GM19023 (cell line): ENCODE data around the gene UCK1.

Source experiments
- ATAC-seq: cut with Tn5 transposase; IDR thresholded peaks from one replicate; pipeline ENCODE4 v1.9.1; 2021; ENCODE audit warnings: mild to moderate bottlenecking, moderate library complexity; ENCODE audit not compliant: unreplicated experiment

The UCK1 gene

DNA sequence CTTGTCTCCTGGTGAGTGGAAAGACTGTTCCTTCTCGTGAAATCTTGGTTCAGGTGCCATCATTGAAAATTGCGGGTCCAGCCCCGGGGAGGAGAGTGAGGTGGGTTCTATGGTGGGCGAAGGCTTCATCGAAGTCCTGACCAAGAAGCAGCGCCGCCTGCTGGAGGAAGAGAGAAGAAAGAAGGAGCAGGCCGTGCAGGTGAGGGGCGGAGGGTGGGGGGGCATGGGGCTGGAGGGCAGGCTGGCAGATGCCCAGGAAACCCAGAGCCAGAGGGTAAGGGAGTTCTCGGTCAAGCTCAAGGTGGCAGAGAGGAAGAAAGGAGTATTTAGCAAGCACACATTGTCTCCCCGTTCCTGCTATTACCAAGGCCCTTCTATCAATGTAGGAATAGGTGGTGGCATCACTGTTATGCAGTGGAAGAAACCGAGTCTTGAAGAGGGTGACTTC, 52.6 kb downstream of the UCK1 start:
- ATAC-seq: no peak

GRCh38 chr9:131477816-131478419, 53.1 kb downstream of the UCK1 start:
- ATAC-seq: no peak

- no peak for ATAC-seq
Measured at GRCh38 chr9:131477367-131477766, 53.7 kb downstream of the UCK1 start.

DNA sequence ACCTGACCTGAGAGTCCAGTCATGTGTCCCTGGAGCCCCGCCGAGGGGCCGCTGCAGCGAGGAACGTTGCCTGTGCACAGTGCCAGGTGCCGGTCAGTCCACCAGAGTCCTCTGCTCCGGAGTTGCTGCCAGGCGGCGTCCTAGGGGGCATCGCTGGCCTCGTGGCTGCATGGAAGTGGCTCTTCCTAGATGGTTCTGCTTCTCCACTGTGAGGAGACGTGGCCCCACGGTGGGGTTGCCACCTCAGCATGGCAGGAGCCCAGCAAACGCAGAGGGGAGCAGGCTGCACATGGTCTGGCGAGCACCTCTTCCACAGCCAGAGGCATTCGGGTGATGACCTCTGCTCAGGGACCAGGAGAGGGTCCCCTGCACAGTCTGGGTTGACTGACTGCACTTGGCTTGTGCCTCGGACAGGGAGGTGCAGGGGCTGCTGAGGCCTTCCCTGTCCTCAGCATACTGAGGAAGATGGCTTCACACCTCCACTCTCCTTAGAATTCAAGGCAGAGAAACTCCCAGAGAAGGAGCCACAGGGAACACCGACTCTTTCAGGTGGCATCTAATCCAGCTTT, 54.2 kb downstream of the UCK1 start:
- ATAC-seq: no peak

DNA sequence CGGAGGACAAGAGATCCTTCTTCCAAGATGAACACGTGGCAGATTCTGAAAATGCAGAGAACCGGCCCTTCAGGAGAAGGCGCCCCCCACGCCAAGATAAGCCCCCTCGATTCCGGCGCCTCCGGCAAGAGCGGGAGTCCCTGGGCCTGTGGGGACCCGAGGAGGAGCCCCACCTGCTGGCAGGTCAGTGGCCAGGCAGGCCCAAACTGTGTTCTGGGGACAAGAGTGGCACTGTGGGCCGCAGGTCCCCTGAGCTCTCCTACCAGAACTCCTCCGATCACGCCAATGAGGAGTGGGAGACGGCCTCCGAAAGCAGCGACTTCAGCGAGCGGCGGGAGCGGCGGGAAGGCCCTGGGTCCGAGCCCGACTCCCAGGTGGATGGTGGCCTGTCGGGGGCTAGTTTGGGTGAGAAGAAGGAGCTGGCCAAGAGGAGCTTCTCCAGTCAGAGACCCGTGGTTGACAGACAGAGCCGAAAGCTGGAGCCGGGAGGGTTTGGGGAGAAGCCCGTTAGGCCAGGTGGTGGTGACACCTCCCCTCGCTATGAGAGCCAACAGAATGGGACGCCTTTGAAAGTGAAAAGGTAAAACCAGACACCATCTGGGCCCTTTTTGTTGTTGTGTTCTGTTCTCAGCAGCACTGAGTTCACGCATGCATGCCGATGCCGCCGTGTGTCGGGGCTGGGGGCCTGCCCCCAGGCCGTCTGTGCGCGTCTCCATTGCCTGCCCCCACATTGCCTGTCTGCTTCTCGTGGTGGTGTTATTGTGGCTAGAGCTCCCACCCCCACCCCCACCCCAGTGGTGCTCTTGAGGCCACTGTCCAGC, 54.9 kb downstream of the UCK1 start:
- no peak for ATAC-seq

DNA sequence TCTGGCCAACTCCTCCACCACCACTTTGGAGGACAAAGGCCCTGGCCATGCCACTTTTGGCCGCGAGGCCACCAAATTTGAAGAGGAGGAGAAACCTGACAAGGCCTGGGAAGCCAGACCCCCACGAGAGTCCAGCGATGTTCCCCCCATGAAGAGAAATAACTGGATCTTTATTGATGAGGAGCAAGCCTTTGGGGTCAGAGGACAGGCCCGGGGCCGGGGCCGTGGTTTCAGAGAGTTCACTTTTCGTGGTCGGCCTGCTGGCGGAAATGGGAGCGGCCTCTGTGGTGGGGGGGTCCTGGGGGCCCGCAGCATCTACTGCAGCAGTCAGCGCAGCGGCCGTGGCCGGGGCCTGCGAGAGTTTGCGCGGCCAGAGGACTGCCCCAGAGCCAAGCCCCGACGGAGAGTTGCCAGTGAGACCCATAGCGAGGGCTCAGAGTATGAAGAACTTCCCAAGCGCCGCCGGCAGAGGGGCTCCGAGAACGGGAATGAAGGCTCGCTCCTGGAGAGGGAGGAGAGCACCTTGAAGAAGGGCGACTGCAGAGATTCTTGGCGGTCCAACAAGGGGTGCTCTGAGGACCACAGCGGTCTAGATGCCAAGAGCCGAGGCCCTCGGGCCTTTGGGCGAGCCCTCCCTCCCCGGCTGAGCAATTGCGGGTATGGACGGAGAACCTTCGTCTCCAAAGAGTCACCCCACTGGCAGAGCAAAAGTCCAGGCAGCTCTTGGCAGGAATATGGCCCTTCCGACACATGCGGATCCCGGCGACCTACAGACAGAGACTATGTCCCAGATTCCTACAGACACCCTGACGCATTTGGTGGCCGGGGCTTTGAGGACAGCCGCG, 55.7 kb downstream of the UCK1 start:
- no peak for ATAC-seq

- no peak for ATAC-seq
Measured at GRCh38 chr9:131474711-131475110, 56.4 kb downstream of the UCK1 start.

DNA sequence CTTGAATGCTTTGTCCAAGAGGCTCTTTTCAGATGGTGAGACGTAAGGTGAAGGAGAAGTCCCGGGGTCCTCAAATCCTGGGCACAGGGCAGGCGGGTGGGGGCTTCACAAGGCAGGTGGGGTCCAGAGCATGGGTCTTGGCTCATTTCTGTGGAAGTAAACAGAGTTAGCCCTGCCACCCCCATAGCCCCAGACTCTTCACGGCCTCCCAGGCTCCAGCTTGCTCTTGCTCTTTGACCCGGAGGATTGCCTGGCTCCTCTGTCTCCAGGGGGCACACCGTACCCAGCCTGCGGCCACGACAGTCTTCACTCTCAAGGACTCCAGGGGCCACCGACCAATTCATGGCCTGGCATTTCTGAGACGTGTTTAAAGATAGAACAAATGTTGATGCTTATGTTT, 57.2 kb downstream of the UCK1 start:
- no peak for ATAC-seq
